Measurements from ENCODE around the gene CEBPZOS.

DNA sequence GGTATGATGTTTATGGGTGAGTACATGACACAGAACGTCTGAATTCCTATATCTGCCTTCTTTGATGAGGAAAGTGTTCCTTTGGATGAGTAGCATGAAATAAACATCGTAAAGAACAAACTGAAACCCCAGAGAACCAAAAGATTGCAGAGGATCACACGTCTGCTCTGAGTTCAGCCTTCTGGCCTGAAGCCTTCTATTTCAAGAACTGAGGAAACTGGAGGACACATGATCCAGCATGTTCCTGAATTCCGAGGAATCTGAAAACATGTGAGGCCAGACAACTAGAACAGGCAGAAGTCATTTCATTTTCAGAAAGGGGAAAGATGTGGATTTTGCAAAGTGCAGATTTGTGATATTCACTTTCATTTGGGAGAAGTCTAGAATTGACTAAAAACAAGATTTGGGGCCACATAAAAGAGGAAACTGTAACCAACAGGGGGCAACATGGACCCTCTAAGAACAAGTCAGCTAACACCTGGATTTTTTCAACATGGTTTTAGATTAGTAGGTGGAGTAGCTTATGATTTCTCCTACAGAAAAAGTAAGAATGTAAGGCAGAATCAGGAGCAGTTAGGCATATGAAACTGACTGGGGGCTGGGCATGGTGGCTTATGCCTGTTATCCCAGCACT, 16.2 kb upstream of the CEBPZOS start:
- TF ChIP-seq, protein P1, sequence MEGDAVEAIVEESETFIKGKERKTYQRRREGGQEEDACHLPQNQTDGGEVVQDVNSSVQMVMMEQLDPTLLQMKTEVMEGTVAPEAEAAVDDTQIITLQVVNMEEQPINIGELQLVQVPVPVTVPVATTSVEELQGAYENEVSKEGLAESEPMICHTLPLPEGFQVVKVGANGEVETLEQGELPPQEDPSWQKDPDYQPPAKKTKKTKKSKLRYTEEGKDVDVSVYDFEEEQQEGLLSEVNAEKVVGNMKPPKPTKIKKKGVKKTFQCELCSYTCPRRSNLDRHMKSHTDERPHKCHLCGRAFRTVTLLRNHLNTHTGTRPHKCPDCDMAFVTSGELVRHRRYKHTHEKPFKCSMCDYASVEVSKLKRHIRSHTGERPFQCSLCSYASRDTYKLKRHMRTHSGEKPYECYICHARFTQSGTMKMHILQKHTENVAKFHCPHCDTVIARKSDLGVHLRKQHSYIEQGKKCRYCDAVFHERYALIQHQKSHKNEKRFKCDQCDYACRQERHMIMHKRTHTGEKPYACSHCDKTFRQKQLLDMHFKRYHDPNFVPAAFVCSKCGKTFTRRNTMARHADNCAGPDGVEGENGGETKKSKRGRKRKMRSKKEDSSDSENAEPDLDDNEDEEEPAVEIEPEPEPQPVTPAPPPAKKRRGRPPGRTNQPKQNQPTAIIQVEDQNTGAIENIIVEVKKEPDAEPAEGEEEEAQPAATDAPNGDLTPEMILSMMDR (IDR thresholded peaks at IDR 0.05) = no peak
- TF ChIP-seq POLR2AphosphoS5 (IDR thresholded peaks at IDR 0.05) = no peak
- no peak for TF ChIP-seq POLR2A (IDR thresholded peaks at IDR 0.05)
